ENCODE results near the gene HDAC10. TPM values are rescaled to one million over a fixed set of nuclear protein-coding genes. Genes with fewer than 3 reads are reported as not detected.
A peak's percentile ranks its signal among the peaks of the same experiment; 100 is the strongest.

Gene HDAC10
- total RNA-seq, 4 donors from 2014 or later = 41.2 to 105 (median 55.4) TPM

GRCh38 chr22:50298266-50298637, 47.2 kb upstream of the HDAC10 start:
- Histone ChIP-seq H3K36me3 (no peaks in the 10 kb centered on the region), H3K4me3 (no peak overlapping the region), H3K4me1 (peaks cover 0 to 100% (median 89%) of the 10 kb centered on the region in 4 donors), H3K27ac (peak overlapping the region in 3 of 4 donors; percentile 86 to 97 (median 92)), H3K9me3 (no peaks in the 10 kb centered on the region), H3K27me3 (no peaks in the 10 kb centered on the region)
- no peak for DNase-seq (ENCODE audit: low spot score in 2 of 2)
- TF ChIP-seq POLR2A (IDR thresholded peaks at IDR 0.05) = no peak
- TF ChIP-seq EP300 (IDR thresholded peaks at IDR 0.05) = no peak
- TF ChIP-seq CTCF (IDR thresholded peaks at IDR 0.05) = no peak
- 76 to 79% methylated on average over 4 of the region's 4 CpGs for WGBS, 2 donors

- Histone ChIP-seq H3K36me3 (no peaks in the 10 kb centered on the region), H3K27me3 (no peaks in the 10 kb centered on the region), H3K9me3 (no peaks in the 10 kb centered on the region), H3K4me3 (no peak overlapping the region), H3K4me1 (peaks cover 0 to 100% (median 88%) of the 10 kb centered on the region in 4 donors), H3K27ac (peak overlapping the region in 3 of 4 donors; percentile 55 to 97 (median 92))
- TF ChIP-seq CTCF (IDR thresholded peaks at IDR 0.05) (no peak), EP300 (IDR thresholded peaks at IDR 0.05) (no peak), POLR2A (IDR thresholded peaks at IDR 0.05) (no peak)
- WGBS, 2 donors = 75 to 77% methylated on average over 20 of the region's 20 CpGs
- DNase-seq (ENCODE audit: low spot score in 2 of 2) = no peak
Observed at GRCh38 chr22:50297510-50298265, 46.6 kb upstream of the HDAC10 start.

- no peak for TF ChIP-seq CTCF (IDR thresholded peaks at IDR 0.05)
- DNase-seq (ENCODE audit: low spot score in 2 of 2) = no peak
- Histone ChIP-seq H3K36me3 (no peaks in the 10 kb centered on the region), H3K9me3 (no peaks in the 10 kb centered on the region), H3K4me1 (peaks cover 0 to 100% (median 86%) of the 10 kb centered on the region in 4 donors), H3K4me3 (no peak overlapping the region), H3K27ac (peak overlapping the region in 3 of 4 donors; percentile 55 to 97 (median 92)), H3K27me3 (no peaks in the 10 kb centered on the region)
- WGBS, 2 donors = 34 to 37% methylated on average over 18 to 27 of the region's 29 CpGs
Observed at GRCh38 chr22:50296658-50297490, 45.8 kb upstream of the HDAC10 start.

GRCh38 chr22:50294319-50294656, 43.2 kb upstream of the HDAC10 start:
- no peak for TF ChIP-seq CTCF (IDR thresholded peaks at IDR 0.05)
- no peak for TF ChIP-seq EP300 (IDR thresholded peaks at IDR 0.05)
- no peak for TF ChIP-seq POLR2A (IDR thresholded peaks at IDR 0.05)
- peaks cover 0 to 93% (median 63%) of the 10 kb centered on the region in 4 donors for H3K4me1 ChIP-seq
- H3K9me3 ChIP-seq = no peaks in the 10 kb centered on the region
- H3K27ac ChIP-seq = peak overlapping the region; percentile 54 to 93 (median 82)
- WGBS, 2 donors = 34% methylated on average over 5 of the region's 5 CpGs; no CpG with 5 or more reads in 1 of the 2 donors
- H3K4me3 ChIP-seq = no peak overlapping the region
- H3K27me3 ChIP-seq = no peaks in the 10 kb centered on the region
- no peak for DNase-seq (ENCODE audit: low spot score in 2 of 2)
- peaks cover under 1 to 25% (median 10%) of the 10 kb centered on the region in 3 donors for H3K36me3 ChIP-seq

All from tibial nerve (tissue), 4 donors.